Measurements from ENCODE around the gene ABCB8. TPM values are rescaled to one million over a fixed set of nuclear protein-coding genes. Genes with fewer than 3 reads are reported as not detected.

The ABCB8 gene
- total and polyA plus RNA-seq, 2 of the 8 experiments (the other 6 are each of a cell fraction or from before 2014, with no cell fraction given) = 17.7 to 27.0 TPM

DNA sequence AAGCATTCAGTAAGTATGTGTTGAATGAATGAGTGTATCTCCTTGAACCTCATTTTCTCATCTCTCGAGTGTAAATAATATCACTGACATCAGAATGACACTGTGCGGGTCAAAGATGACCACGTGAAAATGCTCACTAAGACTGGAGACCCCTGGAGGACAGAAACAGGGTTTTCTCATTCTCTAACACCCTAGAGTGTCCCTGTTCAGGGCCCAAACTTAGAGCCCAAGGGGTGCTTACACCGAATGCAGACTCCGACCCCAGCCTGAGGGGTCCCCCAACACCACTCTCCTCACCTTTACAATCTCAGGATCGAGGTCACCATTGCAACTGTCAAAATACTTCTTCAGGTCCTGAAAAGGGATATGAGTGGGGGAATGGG is 28.0 kb downstream of the ABCB8 start:
- Histone ChIP-seq H3K14ac (ENCODE audit: insufficient read length) (no peak overlapping the region), H2BK15ac (ENCODE audit: low read length) (no peak overlapping the region), H2BK5ac (ENCODE audit: low read depth, low read length) (no peak overlapping the region), H2BK20ac (ENCODE audit: low read length) (no peak overlapping the region), H3K18ac (ENCODE audit: extremely low read depth, low read length) (no peak overlapping the region), H3K36me3 (ENCODE audit: control insufficient read depth in 2 of 4, insufficient read depth in 4 of 4, low read length in 3 of 4) (no peaks in the 10 kb centered on the region), H2BK120ac (replicated peaks; ENCODE audit: low read depth, low read length) (no peak overlapping the region), H4K8ac (ENCODE audit: extremely low read depth, insufficient read depth, low read length) (no peak overlapping the region; the same call in 1 of the 2 replicates), H4K20me1 (replicated peaks in 1 of 2; ENCODE audit: control insufficient read depth in 1 of 2, insufficient read depth in 2 of 2, low read length in 2 of 2) (peaks cover 0 to 12% of the 10 kb centered on the region in 2 experiments), H3K27me3 (replicated peaks in 1 of 4; ENCODE audit: control insufficient read depth in 3 of 4, extremely low read depth in 1 of 4, insufficient read depth in 3 of 4, low read length in 3 of 4) (peaks cover 0 to 21% (median 7%) of the 10 kb centered on the region in 4 experiments; a peak in 5 of 7 replicates), H3K56ac (replicated peaks; ENCODE audit: insufficient read length, low read depth, low read length) (no peak overlapping the region), H3K9ac (replicated peaks in 1 of 4; ENCODE audit: extremely low read depth in 1 of 4, low read depth in 3 of 4, low read length in 3 of 4) (no peak overlapping the region), H2AFZ (ENCODE audit: low read length) (no peak overlapping the region), H3K79me1 (ENCODE audit: low read depth, low read length) (0 out of 2 replicates have a peak, but pooled peaks cover 3% of the 10 kb centered on the region), H3K4me3 (ENCODE audit: extremely low read depth in 1 of 4, insufficient read depth in 2 of 4, low read depth in 3 of 4, low read length in 4 of 4) (peak overlapping the region in 1 of 4 experiments; percentile 91; a peak in 1 of 8 replicates), H3K4me2 (ENCODE audit: insufficient read depth in 1 of 2, low read depth in 2 of 2, low read length in 2 of 2) (peak overlapping the region; percentile 86 to 98; a peak in 3 of 4 replicates), H3K27ac (ENCODE audit: low read depth, low read length) (no peak overlapping the region), H3K23me2 (ENCODE audit: low read depth, low read length) (peaks cover 21% of the 10 kb centered on the region), H3K79me2 (ENCODE audit: control insufficient read depth in 1 of 2, insufficient read depth in 2 of 2, low read length in 2 of 2) (no peaks in the 10 kb centered on the region), H3K9me3 (ENCODE audit: insufficient read depth in 2 of 2, low read depth in 1 of 2, low read length in 1 of 2) (no peaks in the 10 kb centered on the region), H3K23ac (ENCODE audit: insufficient read length) (no peak overlapping the region), H2AK5ac (ENCODE audit: low read depth, low read length) (no peak overlapping the region), H4K5ac (ENCODE audit: insufficient read length, low read depth, low read length) (no peak overlapping the region), H2BK12ac (ENCODE audit: low read depth, low read length) (no peak overlapping the region), H3K4ac (replicated peaks; ENCODE audit: insufficient read length, low read depth, low read length) (no peak overlapping the region), H3K4me1 (replicated peaks in 1 of 4; ENCODE audit: control insufficient read depth in 3 of 4, insufficient read depth in 4 of 4, low read length in 3 of 4) (peaks cover 9 to 32% (median 23%) of the 10 kb centered on the region in 4 experiments), H4K91ac (replicated peaks; ENCODE audit: insufficient read length, low read length) (no peak overlapping the region)
- TF ChIP-seq JUN (IDR thresholded peaks at IDR 0.05; ENCODE audit: low read depth, low read length) = no peak
- POLR2A ChIA-PET (ENCODE audit: partially characterized antibody) = interaction anchor here (1.2 to 2.2 kb wide), 2 partner anchors 9 to 28 kb away, joined by 4 to 7 read pairs; partner anchors contain the start of gene ABCB8
- FAIRE-seq = no peak
- no peak for DNase-seq (ENCODE audit: low read depth in 1 of 2, low spot score in 2 of 2)
- WGBS, 2 experiments (ENCODE audit: extremely low coverage in 1 of 2, insufficient coverage in 1 of 2, insufficient read length in 1 of 2, insufficient replicate concordance in 2 of 2, low coverage in 1 of 2, low lambda C conversion rate in 2 of 2, missing lambda C conversion rate in 1 of 2) = 81% methylated on average over 6 of the region's 6 CpGs; no CpG with 5 or more reads in 1 of the 2 experiments
- CTCF ChIA-PET (ENCODE audit: partially characterized antibody) = interaction anchor here (0.9 to 9.7 kb wide), 12 partner anchors 11 to 57 kb away, joined by 3 to 88 read pairs (median 6); no protein-coding TSS in a partner anchor
